ENCODE data around the gene SORCS2.

SORCS2 gene

GRCh38 chr4:7612311-7612897 lies 420.1 kb downstream of the SORCS2 start:
- 87% methylated on average over 15 of the region's 16 CpGs for WGBS
- H2BK15ac ChIP-seq (ENCODE audit: low read depth, poor library complexity, severe bottlenecking), result no peak overlapping the region
- no peak overlapping the region for H2BK5ac ChIP-seq (ENCODE audit: low read depth, low read length, poor library complexity, severe bottlenecking)
- peaks cover 11 to 15% of the 10 kb centered on the region in 2 experiments for H3K27me3 ChIP-seq (ENCODE audit: control insufficient read depth in 1 of 2, insufficient read depth in 1 of 2, low read length in 2 of 2)
- no peak overlapping the region for H2BK12ac ChIP-seq (ENCODE audit: low read length in 2 of 2)
- H3K4me1 ChIP-seq (ENCODE audit: control insufficient read depth, insufficient read depth, low read depth, low read length), result no peaks in the 10 kb centered on the region
- no peak overlapping the region for H3K4me3 ChIP-seq (ENCODE audit: insufficient read depth in 1 of 2, low read depth in 1 of 2, low read length in 2 of 2)
- H3K4me2 ChIP-seq (ENCODE audit: low read length, poor library complexity, severe bottlenecking), result no peak overlapping the region
- no peak overlapping the region for H4K8ac ChIP-seq (ENCODE audit: low read length)
- no peak overlapping the region for H3K9ac ChIP-seq (ENCODE audit: low read length)
- H2AFZ ChIP-seq (ENCODE audit: low read depth, low read length), result no peak overlapping the region
- H2BK120ac ChIP-seq (ENCODE audit: low read depth, low read length), result no peak overlapping the region
- H3K4ac ChIP-seq (ENCODE audit: low read depth in 1 of 2, low read length in 2 of 2), result no peak overlapping the region
- no peak overlapping the region for H2AK5ac ChIP-seq (ENCODE audit: low read length, severe bottlenecking)
- no peak overlapping the region for H3K14ac ChIP-seq (ENCODE audit: low read length in 2 of 2)
- H3K23ac ChIP-seq (ENCODE audit: low read length in 2 of 2), result no peak overlapping the region
- no peaks in the 10 kb centered on the region for H3K9me3 ChIP-seq (ENCODE audit: control insufficient read depth, low read length)
- no peaks in the 10 kb centered on the region for H3K79me1 ChIP-seq (replicated peaks; ENCODE audit: low read length, poor library complexity, severe bottlenecking)
- no peak overlapping the region for H4K91ac ChIP-seq (ENCODE audit: low read length)
- DNase-seq, result no peak
- no peak overlapping the region for H3K27ac ChIP-seq (ENCODE audit: low read length, poor library complexity, severe bottlenecking)
- H3K18ac ChIP-seq (ENCODE audit: low read depth in 1 of 2, low read length in 2 of 2), result no peak overlapping the region
- no peaks in the 10 kb centered on the region for H3K36me3 ChIP-seq (ENCODE audit: control insufficient read depth in 1 of 2, insufficient read depth in 2 of 2, low read depth in 1 of 2, low read length in 2 of 2)

GRCh38 chr4:7614350-7614949 lies 422.1 kb downstream of the SORCS2 start:
- DNase-seq, result no peak
- no peak overlapping the region for H3K14ac ChIP-seq (ENCODE audit: low read length in 2 of 2)
- H4K8ac ChIP-seq (ENCODE audit: low read length), result no peak overlapping the region
- no peak overlapping the region for H3K9ac ChIP-seq (ENCODE audit: low read length)
- no peaks in the 10 kb centered on the region for H3K4me1 ChIP-seq (ENCODE audit: control insufficient read depth, insufficient read depth, low read depth, low read length)
- H2BK5ac ChIP-seq (ENCODE audit: low read depth, low read length, poor library complexity, severe bottlenecking), result no peak overlapping the region
- no peak overlapping the region for H3K23ac ChIP-seq (ENCODE audit: low read length in 2 of 2)
- H2AK5ac ChIP-seq (ENCODE audit: low read length, severe bottlenecking), result no peak overlapping the region
- peaks cover 15 to 21% of the 10 kb centered on the region in 2 experiments for H3K27me3 ChIP-seq (ENCODE audit: control insufficient read depth in 1 of 2, insufficient read depth in 1 of 2, low read length in 2 of 2)
- H3K18ac ChIP-seq (ENCODE audit: low read depth in 1 of 2, low read length in 2 of 2), result no peak overlapping the region
- H3K4ac ChIP-seq (ENCODE audit: low read depth in 1 of 2, low read length in 2 of 2), result no peak overlapping the region
- H3K4me3 ChIP-seq (ENCODE audit: insufficient read depth in 1 of 2, low read depth in 1 of 2, low read length in 2 of 2), result no peak overlapping the region
- H3K79me1 ChIP-seq (replicated peaks; ENCODE audit: low read length, poor library complexity, severe bottlenecking), result no peaks in the 10 kb centered on the region
- H3K27ac ChIP-seq (ENCODE audit: low read length, poor library complexity, severe bottlenecking), result no peak overlapping the region
- no peak overlapping the region for H2BK15ac ChIP-seq (ENCODE audit: low read depth, poor library complexity, severe bottlenecking)
- H2AFZ ChIP-seq (ENCODE audit: low read depth, low read length), result no peak overlapping the region
- H2BK12ac ChIP-seq (ENCODE audit: low read length in 2 of 2), result no peak overlapping the region
- no peak overlapping the region for H2BK120ac ChIP-seq (ENCODE audit: low read depth, low read length)
- H3K4me2 ChIP-seq (ENCODE audit: low read length, poor library complexity, severe bottlenecking), result no peak overlapping the region
- H4K91ac ChIP-seq (ENCODE audit: low read length), result no peak overlapping the region
- H3K36me3 ChIP-seq (ENCODE audit: control insufficient read depth in 1 of 2, insufficient read depth in 2 of 2, low read depth in 1 of 2, low read length in 2 of 2), result no peaks in the 10 kb centered on the region
- 91% methylated on average over 1 of the region's 1 CpG for WGBS
- H3K9me3 ChIP-seq (ENCODE audit: control insufficient read depth, low read length), result no peaks in the 10 kb centered on the region

- no peak overlapping the region for H3K4me2 ChIP-seq (ENCODE audit: low read length, poor library complexity, severe bottlenecking)
- no peak overlapping the region for H2AFZ ChIP-seq (ENCODE audit: low read depth, low read length)
- no peak overlapping the region for H3K4me3 ChIP-seq (ENCODE audit: insufficient read depth in 1 of 2, low read depth in 1 of 2, low read length in 2 of 2)
- H4K91ac ChIP-seq (ENCODE audit: low read length), result no peak overlapping the region
- no peak overlapping the region for H3K9ac ChIP-seq (ENCODE audit: low read length)
- H3K9me3 ChIP-seq (ENCODE audit: control insufficient read depth, low read length), result no peaks in the 10 kb centered on the region
- no peak overlapping the region for H2AK5ac ChIP-seq (ENCODE audit: low read length, severe bottlenecking)
- no peak overlapping the region for H2BK12ac ChIP-seq (ENCODE audit: low read length in 2 of 2)
- H3K23ac ChIP-seq (ENCODE audit: low read length in 2 of 2), result no peak overlapping the region
- H3K14ac ChIP-seq (ENCODE audit: low read length in 2 of 2), result no peak overlapping the region
- no peak overlapping the region for H2BK120ac ChIP-seq (ENCODE audit: low read depth, low read length)
- H3K36me3 ChIP-seq (ENCODE audit: control insufficient read depth in 1 of 2, insufficient read depth in 2 of 2, low read depth in 1 of 2, low read length in 2 of 2), result no peaks in the 10 kb centered on the region
- no peak overlapping the region for H3K27ac ChIP-seq (ENCODE audit: low read length, poor library complexity, severe bottlenecking)
- no peak overlapping the region for H2BK15ac ChIP-seq (ENCODE audit: low read depth, poor library complexity, severe bottlenecking)
- WGBS, result 87% methylated on average over 3 of the region's 3 CpGs
- H2BK5ac ChIP-seq (ENCODE audit: low read depth, low read length, poor library complexity, severe bottlenecking), result no peak overlapping the region
- no peak overlapping the region for H3K18ac ChIP-seq (ENCODE audit: low read depth in 1 of 2, low read length in 2 of 2)
- no peak for DNase-seq
- H3K4me1 ChIP-seq (ENCODE audit: control insufficient read depth, insufficient read depth, low read depth, low read length), result peaks cover 7% of the 10 kb centered on the region
- no peak overlapping the region for H3K4ac ChIP-seq (ENCODE audit: low read depth in 1 of 2, low read length in 2 of 2)
- no peak overlapping the region for H4K8ac ChIP-seq (ENCODE audit: low read length)
- H3K79me1 ChIP-seq (replicated peaks; ENCODE audit: low read length, poor library complexity, severe bottlenecking), result no peaks in the 10 kb centered on the region
- peaks cover 21 to 26% of the 10 kb centered on the region in 2 experiments for H3K27me3 ChIP-seq (ENCODE audit: control insufficient read depth in 1 of 2, insufficient read depth in 1 of 2, low read length in 2 of 2)
These were observed 423.9 kb downstream of the SORCS2 start for GRCh38 chr4:7616193-7616592.

- Histone ChIP-seq H2BK15ac (ENCODE audit: low read depth, poor library complexity, severe bottlenecking) (no peak overlapping the region), H3K4me1 (ENCODE audit: control insufficient read depth, insufficient read depth, low read depth, low read length) (peaks cover 7% of the 10 kb centered on the region), H2AFZ (ENCODE audit: low read depth, low read length) (no peak overlapping the region), H2AK5ac (ENCODE audit: low read length, severe bottlenecking) (no peak overlapping the region), H4K8ac (ENCODE audit: low read length) (no peak overlapping the region), H3K14ac (ENCODE audit: low read length in 2 of 2) (no peak overlapping the region), H3K4me3 (ENCODE audit: insufficient read depth in 1 of 2, low read depth in 1 of 2, low read length in 2 of 2) (no peak overlapping the region), H3K4ac (ENCODE audit: low read depth in 1 of 2, low read length in 2 of 2) (no peak overlapping the region), H2BK5ac (ENCODE audit: low read depth, low read length, poor library complexity, severe bottlenecking) (no peak overlapping the region), H2BK120ac (ENCODE audit: low read depth, low read length) (no peak overlapping the region), H3K27ac (ENCODE audit: low read length, poor library complexity, severe bottlenecking) (no peak overlapping the region), H3K18ac (ENCODE audit: low read depth in 1 of 2, low read length in 2 of 2) (no peak overlapping the region), H2BK12ac (ENCODE audit: low read length in 2 of 2) (no peak overlapping the region), H3K9me3 (ENCODE audit: control insufficient read depth, low read length) (no peaks in the 10 kb centered on the region), H3K23ac (ENCODE audit: low read length in 2 of 2) (no peak overlapping the region), H3K27me3 (ENCODE audit: control insufficient read depth in 1 of 2, insufficient read depth in 1 of 2, low read length in 2 of 2) (peaks cover 23 to 48% of the 10 kb centered on the region in 2 experiments), H3K9ac (ENCODE audit: low read length) (no peak overlapping the region), H3K36me3 (ENCODE audit: control insufficient read depth in 1 of 2, insufficient read depth in 2 of 2, low read depth in 1 of 2, low read length in 2 of 2) (no peaks in the 10 kb centered on the region), H4K91ac (ENCODE audit: low read length) (no peak overlapping the region), H3K4me2 (ENCODE audit: low read length, poor library complexity, severe bottlenecking) (no peak overlapping the region), H3K79me1 (replicated peaks; ENCODE audit: low read length, poor library complexity, severe bottlenecking) (no peaks in the 10 kb centered on the region)
- WGBS, result 74% methylated on average over 9 of the region's 9 CpGs
- DNase-seq, result no peak
These were observed 426.0 kb downstream of the SORCS2 start for GRCh38 chr4:7618361-7618760.

Data from mesenchymal stem cell (in vitro differentiated cells and primary cell).